Stimulated activated CD8-positive, alpha-beta memory T cell treated with anti-CD3 and anti-CD28 coated beads, Interleukin-15, amount 100 ng/mL, for 4 hours (primary cell): ENCODE measurements around the gene CAMK2G.
"Not testable (repeated sequence)": the region's sequence is repeated elsewhere in the genome, so short reads cannot be mapped to it uniquely, and the experiment has no call there.

Experiments
- DNase-seq, 2 donors: peaks; one replicate each; pipeline ENCODE4 v3.0.0-alpha.2; 2020; ENCODE audit warnings: low read depth in 2 of 2

Gene CAMK2G

DNA sequence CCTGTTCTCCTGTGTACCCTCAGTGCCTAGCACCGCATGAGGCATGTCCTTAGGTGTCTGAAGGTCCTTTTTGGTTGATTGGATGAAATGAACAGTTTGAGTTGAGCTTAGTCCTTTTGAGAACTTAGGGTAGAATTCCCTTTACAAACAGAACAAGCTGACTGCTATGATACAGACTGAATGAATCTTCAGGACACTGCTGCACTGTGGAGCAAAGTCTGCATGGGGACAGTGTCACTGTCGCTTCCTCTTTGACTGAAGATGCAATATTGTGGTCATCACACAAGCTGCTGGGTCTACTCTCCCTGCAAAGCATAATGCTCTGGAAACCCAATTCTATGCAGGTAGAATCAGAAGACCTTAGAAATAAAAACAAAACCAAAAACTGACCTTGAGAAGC lies 28.0 kb upstream of the CAMK2G start:
- no peak for DNase-seq

DNA sequence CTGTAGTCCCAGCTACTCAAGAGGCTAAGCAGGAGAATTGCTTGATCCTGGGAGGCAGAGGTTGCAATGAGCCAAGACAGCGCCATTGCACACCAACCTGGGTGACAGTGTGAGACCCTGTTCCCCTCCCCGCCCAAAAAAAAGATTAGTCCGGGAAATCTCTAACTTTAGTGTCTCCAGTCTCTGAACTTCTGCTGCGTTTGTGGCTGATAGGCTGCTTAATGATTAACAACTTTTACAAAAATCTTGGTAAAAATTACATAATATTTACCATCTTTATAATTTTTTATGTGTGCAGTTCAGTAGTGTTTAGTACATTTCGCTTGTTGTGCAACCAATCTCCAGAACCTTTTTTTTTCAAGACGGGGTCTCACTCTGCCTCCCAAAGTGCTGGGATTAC lies 26.9 kb upstream of the CAMK2G start:
- no peak for DNase-seq

DNA sequence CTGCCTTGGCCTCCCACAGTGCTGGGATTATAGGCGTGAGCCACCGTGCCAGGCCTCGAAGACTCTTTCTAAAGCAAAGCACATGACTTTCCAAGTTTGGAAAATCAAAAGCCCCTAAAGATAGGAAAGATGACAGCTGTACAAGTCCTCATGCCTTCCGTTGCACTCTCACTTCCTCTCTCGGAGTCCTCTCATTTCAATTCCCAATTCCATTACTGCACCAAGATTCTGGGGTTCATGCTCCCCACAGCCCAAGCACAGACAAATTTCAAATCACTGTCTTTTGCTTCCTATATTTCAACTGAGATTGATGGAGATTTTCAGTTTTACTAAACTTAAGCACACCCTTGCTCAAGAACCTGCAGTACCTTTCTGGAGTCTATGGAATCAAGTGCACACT lies 25.7 kb upstream of the CAMK2G start:
- no peak for DNase-seq

DNA sequence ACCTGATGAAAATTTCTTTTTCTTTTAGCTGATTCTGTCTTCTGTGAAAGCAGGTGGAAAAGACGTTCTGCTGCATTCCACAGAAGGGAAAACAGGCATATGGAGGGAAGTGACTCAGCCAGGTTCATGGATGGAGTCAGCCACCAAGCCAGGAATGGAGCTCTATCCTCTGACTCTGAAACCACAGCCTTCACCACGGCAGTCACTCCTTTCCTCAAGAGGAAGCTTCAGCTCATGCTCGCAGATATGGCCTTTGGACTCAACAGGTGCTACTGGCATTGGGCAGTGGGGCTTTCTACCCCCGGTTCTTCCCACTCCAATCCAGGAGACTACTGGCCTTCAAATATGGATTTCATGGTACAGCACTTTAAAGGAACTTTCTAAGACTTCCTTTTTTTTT lies 25.1 kb upstream of the CAMK2G start:
- DNase-seq = no peak

DNA sequence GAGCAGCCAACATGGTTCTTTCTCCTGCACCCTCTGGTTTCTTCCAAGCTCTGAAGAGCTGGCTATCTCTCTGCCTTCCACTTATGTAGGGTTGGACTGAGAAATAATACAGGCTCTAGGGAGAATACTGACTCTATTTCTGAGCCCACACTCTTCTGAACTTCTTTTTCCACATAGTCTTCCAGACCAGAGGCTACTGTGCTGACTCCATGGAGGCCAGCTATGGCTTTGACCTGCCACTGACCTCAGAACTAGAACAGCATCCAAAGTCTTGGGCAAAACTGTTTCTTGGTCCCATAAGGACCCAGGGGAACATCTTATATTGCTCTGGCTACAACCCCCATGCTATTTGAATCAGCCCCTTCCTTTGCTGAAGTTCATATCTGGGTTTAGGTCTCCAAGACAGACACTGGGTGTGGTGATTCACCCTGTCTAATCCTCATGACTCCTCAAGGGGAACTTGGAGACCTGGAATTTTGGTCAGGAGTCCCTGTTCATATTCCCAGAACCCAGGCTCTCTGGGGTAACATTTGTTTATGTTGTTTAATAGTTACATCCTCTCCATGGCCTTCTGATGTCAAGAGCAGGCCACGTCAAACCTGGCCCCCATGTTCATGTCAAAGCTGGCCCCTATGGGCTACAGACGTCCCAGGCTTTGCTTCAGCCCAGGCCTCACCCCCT lies 24.5 kb upstream of the CAMK2G start:
- DNase-seq = no peak

DNA sequence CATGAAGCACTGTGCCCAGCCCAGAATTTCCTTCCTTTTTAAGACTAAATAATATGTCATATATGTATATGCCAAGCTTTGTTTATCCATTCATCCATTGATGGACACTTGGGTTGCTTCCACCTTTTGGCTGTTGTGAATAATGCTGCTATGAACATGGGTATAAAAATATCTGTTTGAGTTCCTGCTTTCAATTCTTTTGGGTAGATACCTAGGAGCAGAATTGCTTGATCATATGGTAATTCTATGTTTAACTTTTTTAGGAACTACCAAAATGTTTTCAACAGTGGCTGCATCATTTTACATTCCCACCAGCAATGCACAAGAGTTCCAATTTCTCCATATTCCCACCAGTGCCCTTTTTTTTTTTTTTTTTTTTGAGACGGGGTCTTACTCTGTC lies 23.3 kb upstream of the CAMK2G start:
- no peak for DNase-seq

DNA sequence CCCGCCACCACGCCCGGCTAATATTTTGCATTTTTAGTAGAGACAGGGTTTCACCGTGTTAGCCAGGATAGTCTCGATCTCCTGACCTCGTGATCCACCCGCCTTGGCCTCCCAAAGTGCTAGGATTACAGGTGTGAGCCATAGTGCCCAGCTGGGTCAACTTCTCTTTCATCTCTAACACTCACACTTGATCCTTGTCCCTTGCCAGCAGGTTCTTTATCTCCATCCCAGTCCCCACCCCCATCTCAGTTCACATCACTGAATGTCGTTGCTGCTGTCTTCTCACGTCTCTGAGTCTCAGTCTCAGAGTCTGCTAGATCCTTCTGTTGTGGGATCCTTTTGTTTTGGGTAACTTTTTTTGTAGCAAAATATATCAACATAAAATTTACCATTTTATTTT lies 21.0 kb upstream of the CAMK2G start:
- not testable (repeated sequence) for DNase-seq

DNA sequence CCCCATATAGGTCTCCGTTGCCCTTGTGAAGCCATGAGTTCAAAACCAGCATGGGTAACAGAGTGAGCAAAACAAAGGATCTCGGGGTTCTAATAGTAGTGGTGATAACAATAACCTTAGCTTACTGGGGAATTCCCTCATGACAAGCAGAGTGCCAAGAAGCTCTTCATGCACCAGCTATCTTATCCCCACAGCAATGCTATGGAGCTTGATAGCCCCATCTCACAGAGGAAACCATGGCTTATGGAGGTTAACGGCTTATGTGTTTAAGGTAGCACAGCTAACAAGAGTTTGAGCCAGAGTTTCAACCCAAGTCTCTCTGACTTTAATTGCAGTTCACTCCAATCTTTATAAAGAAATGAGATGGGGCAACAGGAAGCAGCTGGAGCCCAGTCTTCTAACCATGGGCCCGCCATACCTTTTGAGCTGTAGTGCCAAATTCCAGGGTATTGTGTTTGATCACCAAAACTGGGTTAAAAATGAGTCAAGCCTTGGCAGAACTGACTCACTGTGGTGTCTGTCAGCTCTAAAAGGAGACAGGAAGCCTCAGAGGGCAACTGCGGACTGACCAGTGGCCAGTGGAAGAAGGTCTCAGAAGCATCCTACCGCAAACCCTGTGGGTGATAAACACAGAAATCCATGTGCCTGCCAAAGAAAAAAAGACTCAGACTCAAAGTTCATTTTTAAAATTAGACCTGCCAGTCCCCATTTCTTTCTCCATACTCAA lies 20.1 kb upstream of the CAMK2G start:
- no peak for DNase-seq

DNA sequence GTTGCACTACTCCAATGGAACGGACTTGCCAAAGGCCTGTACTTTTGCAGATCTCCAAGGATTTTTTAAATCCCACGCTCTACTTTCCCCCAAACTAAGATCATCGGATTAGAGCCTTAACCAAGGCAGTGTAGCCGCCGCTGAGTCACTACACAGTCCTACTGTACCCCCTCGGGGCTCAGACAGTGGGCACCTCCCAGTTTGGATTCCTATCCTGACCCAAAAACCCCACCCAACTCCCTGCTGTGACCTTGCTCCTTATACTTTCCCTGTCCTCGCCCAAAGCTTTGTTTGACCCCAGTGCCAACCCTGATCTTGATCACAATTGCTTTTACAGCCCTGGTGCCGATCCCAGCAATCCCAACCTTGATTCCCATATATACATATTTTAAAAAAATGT lies 19.1 kb upstream of the CAMK2G start:
- no peak for DNase-seq

DNA sequence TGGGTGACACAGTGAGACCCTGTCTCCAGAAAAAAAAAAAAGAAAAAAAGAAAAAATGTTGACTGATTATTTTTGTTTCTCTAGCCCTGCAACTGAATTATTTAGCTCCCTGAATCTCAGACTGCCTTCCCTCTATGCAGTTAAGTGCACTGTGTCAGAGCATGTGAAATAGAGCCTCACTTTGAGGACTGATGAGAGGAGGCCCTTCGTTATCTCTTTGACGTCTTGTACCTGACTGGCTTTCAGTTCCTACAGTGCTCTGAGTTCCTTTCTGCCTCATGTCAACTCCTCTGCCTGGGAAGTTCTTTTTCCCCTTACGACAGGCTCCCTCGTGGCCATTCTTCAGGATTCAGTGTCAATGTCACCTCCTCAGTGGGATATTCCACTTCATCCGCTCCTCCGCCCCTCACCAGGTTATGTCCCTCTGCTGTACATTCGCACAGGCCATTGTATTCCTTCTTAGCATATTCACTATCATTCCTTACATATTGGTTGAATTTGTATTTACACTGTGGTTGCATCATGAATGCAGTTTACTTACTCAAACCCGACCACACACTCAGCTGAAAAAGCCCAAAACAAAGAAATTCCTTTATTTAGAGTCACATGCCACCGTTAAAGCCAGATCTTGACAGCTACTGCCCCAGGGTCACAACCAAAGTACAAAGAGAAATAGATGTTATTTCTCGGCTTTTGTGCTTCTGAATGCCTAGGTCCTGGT lies 18.1 kb upstream of the CAMK2G start:
- DNase-seq = no peak

DNA sequence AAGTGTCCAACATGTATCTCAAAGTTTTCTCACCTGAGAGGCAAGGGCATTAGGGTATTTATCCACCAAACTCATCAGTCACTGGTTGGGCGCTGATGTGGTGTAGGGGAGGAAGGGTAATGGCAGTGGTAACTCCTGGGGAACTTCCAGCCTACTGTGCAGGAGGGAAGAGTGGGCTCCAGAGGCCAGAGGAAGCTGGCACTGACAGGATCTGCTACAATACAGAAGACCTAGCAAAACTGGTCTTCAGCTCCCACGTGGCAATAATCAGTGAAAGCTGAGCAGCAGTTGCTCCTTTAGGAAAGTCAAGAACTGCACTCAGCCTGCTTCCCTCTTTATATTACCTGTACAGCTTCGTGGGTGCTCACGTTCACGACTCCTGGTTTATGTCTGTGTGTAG lies 17.2 kb upstream of the CAMK2G start:
- no peak for DNase-seq

DNA sequence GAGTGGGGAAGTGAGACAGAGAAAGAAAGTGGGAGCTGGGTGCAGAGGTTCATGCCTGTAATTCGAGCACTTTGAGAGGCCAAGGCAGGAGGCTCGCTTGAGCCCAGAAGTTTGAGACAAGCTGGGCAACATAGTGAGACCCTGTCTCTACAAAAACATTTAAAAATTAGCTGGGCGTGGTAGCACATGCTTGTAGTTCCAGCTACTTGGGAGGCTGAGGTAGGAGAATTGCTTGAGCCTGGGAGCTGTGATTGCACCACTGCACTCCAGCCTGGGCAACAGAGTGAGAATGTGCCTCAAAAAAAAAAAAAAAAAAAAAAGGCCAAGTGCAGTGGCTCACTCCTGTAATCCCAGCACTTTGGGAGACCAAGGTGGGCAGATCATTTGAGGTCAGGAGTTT lies 16.5 kb upstream of the CAMK2G start:
- not testable (repeated sequence) for DNase-seq

DNA sequence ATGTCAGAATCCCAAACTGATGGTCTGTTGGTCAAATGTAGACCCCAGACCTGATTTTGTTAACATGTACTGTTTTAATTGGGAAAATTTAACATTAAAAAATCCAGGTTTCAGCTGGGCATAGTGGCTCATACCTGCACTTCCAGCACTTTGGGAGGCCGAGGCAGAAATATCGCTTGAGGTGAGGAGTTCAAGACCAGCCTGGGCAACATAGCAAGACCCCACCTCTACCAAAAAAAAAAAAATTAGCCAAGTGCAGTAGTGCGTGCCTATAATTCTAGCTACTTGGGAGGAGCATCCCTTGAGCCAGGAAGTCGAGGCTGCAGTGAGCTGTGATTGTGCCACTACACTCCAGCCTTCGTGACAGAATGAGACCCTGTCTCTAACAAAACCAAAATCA lies 15.9 kb upstream of the CAMK2G start:
- DNase-seq = no peak

DNA sequence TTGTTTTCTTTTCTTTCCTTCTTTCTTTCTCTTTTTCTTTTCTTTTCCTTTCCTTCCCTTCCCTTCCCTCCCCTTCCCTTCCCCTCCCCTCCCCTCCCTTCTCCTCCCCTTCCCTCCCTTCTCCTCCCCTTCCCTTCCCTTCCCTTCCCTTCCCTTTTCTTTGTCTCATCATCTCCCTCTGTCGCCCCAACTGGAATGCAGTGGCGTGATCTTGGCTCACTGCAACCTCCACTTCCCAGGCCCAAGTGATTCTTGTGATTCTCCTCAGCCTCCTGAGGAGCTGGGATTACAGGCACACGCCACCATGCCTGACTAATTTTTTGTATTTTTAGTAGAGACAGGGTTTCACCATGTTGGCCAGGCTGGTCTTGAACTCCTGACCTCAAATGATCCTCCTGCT lies 15.1 kb upstream of the CAMK2G start:
- DNase-seq = not testable (repeated sequence)

DNA sequence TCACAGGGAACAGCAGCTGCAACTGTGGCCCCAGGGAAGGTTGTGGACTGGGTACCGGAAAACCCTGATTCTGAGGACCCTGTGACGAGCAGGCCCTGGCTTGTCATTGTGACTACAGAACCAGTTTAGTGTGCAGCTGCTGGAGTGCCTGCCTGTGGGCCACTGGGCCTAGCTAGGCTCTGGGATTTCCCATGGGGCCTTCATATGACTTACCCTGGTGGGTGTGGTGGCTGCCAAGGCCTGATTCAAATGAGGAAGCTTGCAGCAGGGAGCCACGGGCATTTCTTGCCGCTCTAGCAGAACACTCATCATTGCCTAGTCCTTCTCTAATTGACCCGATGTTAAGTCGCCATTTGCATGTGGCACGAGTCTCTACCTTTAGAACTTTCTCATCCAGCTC lies 14.7 kb upstream of the CAMK2G start:
- no peak for DNase-seq

DNA sequence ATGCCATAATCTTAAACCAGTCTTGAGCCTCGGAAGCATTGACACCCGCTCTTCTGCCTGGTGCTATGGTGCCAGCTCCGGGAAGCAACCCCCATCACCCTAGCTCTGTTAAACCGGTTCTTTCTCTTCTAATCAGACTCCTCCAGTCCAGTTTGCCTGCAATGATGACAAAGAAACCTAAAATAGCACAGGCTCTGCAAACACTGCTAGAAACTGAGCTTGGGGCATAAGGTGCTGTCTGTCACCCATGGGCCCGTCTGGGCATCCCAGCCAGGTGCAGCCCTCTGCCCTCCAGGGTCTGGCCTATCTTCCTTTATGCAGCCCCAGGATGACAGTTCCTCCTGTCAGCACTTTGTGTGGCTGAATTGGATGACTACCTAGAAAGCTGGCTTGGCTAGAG lies 14.2 kb upstream of the CAMK2G start:
- DNase-seq = no peak

DNA sequence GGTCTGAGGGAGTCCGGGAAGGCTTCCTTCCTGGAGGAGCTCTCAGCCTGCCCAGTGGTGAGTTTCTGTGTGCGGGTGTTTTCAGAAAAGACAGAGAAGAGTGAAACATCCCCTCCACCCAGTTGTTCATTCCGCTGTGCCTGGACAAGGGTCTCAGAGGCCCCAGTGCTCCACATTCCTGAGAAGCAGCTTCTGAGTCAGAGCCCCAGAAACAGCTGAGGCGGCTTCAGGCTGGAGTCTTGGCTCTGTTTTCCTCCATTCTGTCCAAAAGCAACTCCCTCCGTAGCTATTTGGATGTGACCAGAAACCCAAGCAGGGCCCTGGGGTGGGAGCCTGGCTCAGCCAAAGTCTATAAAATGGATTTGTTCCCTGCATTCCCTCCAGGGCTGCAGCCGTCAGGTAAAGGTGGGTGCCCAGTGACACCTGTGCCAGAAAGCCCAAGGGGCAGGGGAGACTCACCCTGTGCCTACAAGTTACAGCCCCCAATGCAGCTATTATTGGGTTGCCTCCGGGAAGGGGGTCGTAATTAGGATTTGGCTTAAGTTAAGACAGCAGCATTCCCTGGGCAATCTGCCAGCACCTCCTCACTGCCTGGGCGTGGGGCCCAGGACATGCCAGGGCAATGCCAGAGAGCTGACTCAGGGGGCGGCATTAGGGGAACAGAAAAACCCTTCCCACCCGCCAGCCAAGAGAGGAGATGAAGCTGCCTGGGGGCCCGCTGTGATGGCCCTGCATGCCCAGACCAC lies 13.1 kb upstream of the CAMK2G start:
- DNase-seq = no peak

DNA sequence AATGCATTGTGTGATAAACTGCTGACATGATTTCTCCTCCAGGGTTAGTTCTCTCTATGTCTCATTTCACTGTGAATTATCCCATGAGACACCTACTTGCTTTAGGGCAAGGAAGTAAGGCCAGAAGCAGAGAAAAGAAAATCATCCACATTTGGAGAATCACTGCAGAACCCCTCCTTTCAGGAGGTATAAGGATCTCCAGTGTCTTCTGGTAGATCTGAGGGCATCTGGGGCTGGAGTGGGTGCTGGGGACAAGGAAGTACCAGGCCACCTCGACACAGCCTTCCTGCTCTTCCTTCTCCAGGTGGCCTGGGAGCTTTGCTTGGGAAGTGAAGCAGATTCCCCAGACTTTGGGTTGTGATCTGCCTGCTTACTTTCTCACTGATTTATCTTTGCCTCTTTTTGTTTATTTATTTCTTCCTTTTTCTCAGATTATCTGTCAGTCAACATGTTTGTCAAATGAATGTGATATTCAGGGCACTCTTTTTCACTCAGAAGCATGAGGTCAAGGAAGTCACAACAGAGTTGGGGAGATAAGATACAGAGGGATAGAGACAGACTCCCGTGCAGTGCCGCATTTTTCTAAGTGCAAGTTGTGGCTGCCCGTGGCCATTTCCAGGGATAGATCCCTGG lies 12.4 kb upstream of the CAMK2G start:
- no peak for DNase-seq

DNA sequence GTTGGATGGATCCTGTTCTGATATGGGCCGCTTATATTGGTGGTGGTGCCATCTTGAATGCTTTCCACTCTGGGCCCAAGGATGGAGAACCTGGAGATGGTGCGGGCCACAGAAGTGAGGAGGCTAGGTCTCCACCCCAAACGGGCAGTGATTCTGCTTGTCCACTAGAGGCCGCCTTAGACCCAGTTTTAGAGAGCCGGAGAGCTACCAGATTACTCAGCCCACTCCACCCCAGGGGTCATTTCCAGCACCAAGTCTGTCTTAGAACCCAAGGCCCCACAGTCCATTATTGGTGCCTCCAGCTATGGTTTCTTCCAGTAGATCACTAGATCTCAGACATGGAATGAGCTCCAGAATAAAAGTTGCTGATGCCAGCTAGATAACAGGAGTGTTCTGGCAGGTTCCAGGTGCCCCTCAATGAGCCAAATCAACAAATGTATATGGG lies 11.8 kb upstream of the CAMK2G start:
- DNase-seq = no peak

DNA sequence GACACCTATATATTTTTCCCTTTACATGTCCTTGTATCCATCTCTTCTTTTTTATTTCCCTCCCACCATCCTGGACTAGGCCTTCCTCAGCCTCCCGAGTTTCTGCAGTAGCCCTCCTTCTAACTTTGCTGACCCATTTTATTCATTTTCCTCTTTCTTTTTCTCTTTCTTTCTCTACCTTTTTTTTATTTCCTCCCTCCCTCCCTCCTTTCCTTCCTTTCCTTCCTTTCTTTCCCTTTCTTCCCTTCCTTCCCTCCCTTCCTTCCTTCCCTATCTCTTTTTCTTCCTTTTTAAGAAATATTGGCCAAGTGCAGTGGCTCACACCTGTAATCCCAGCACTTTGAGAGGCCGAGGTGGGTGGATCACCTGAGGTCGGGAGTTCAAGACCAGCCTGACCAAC lies 9.7 kb upstream of the CAMK2G start:
- DNase-seq = no peak

DNA sequence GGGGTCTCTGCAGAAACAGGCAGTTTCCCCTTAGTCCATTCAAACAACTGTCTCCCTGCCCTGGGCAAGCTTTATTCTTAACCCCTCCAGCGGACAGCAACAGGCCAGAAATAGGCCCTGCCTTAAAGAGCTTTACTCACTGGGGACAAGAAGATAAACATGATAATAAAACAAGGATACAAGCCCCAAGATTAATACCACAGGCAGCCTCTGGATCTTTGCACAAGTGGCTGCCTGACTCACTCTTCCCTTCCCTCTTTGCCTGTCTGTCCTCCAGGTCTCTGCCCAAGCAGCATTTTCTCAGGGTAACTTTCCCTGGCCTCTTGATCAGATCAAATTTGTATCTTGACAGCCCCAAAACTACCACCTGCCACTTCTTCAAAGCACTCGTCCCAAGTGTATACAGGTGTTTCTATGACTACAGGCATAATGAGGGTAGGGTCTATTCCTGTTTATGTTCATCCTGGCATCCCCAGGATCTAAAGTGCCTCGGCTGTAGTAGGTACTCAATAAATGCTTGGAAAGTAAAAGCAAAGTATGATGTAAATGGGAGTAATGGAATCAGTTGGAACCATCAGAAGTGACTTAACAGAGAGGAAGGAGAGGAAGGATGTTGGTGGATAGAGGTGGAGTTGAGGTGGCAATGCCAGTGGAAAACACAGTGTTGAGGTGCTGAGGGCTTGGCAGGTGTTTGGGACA lies 7.0 kb upstream of the CAMK2G start:
- no peak for DNase-seq
